Heart left ventricle (tissue), 16 donors: ENCODE data around the gene C2CD2. TPM values are rescaled to one million over a fixed set of nuclear protein-coding genes. Genes with fewer than 3 reads are reported as not detected.

Source experiments
- ATAC-seq, 4 donors: fragments of 200-7000 bp; cut with Tn5 transposase; one replicate each; pipeline ENCODE4 v1.9.1; 2020 to 2022; ENCODE audit warnings: moderate library complexity in 4 of 4, mild to moderate bottlenecking in 3 of 4, moderate number of reproducible peaks in 1 of 4
- DNase-seq, 5 donors: peaks; one replicate each; pipeline ENCODE4 v3.0.0-alpha.2; 2020
- H3K27ac ChIP-seq, 12 donors: fragments of 200-600 bp; sonication (generic) in 4 of 12; one replicate each; pipeline versions ENCODE4 v1.5.0 to v1.8.0; 2016 to 2022; ENCODE audit warnings: mild to moderate bottlenecking in 2 of 12
- H3K27me3 ChIP-seq, 9 donors: fragments of 200-600 bp; sonication (generic) in 2 of 9; one replicate each; pipeline versions ENCODE4 v1.5.1 to v1.8.0; 2016 to 2022; ENCODE audit warnings: mild to moderate bottlenecking in 3 of 9
- H3K36me3 ChIP-seq, 9 donors: fragments of 200-600 bp; sonication (generic) in 2 of 9; one replicate each; pipeline versions ENCODE4 v1.5.0 to v1.8.0; 2018 to 2022; ENCODE audit warnings: mild to moderate bottlenecking in 2 of 9
- H3K4me1 ChIP-seq, 12 donors: fragments of 200-600 bp; sonication (generic) in 4 of 12; one replicate each; pipeline versions ENCODE4 v1.5.0 to v1.8.0; 2016 to 2022; ENCODE audit warnings: mild to moderate bottlenecking in 3 of 12
- H3K4me3 ChIP-seq, 12 donors: fragments of 200-600 bp; sonication (generic) in 4 of 12; one replicate each; pipeline versions ENCODE4 v1.5.0 to v1.8.0; 2017 to 2022; ENCODE audit warnings: mild to moderate bottlenecking in 9 of 12, moderate library complexity in 4 of 12
- H3K9me3 ChIP-seq, 12 donors: fragments of 200-600 bp; sonication (generic) in 4 of 12; one replicate each; pipeline versions ENCODE4 v1.5.0 to v1.8.0; 2016 to 2022; ENCODE audit warnings: mild to moderate bottlenecking in 1 of 12
- POLR2A ChIP-seq, 2 donors: fragments of 450-650 bp; IDR thresholded peaks; one replicate each; pipeline ENCODE4 v1.6.1; 2017; ENCODE audit warnings: antibody characterized with exemption in 2 of 2, mild to moderate bottlenecking in 2 of 2, moderate library complexity in 2 of 2
- WGBS, 4 donors: extraction: QIAGEN DNeasy Blood & Tissue Kit in 2 of 4; methylation state at CpG; one replicate each; pipeline versions ENCODE4 v1.1.5 to v1.1.7; 2013 to 2018; 5-methylcytosine and 5-hydroxymethylcytosine counted together
- intact Hi-C, 10 donors: fragments of 100-400 bp; cut with DNase I; formaldehyde crosslinking; loops; one replicate each; pipeline versions ENCODE4 v1.11.1 to v1.14.2; 2022
- polyA plus RNA-seq, 2 donors: library from polyadenylated mRNA; stranded (reverse); fragments of 200-250 nt; gene quantifications; one replicate each; pipeline ENCODE4 v1.2.3, GENCODE V29; 2013
- total RNA-seq, 9 donors: library from RNA; depleted of rRNA in 2 of 9; stranded (reverse); fragments of >200 nt in 2 of 9; fragmentation: NEBNext Ultra II Directional in 3 of 9; extraction: Animal tissue kit (Norgen Biotek cat#: 25700) in 3 of 9; gene quantifications; one replicate each; pipeline versions ENCODE4 v1.1.0 to v1.2.4, GENCODE V29; 2016 to 2023
- TF ChIP-seq, protein P1 (sequence below), 12 donors: fragments of 200-600 bp; sonication (generic) in 4 of 12; IDR thresholded peaks; one replicate each; pipeline versions ENCODE4 v1.5.0 to v1.8.0; 2018 to 2022; ENCODE audit warnings: antibody characterized with exemption in 12 of 12, mild to moderate bottlenecking in 5 of 12
- donor health status: ischemic (EF 13 %, LVEDD 7.1; RV severe dilation, severe dysfunction).
- donor health status: healthy with polysubstance abuse.
- donor health status: DM: no; HTN: yes; CAD: no.
- donor health status: DM: no; HTN: no; CAD: no.
- donor health status: ischemic (EF 25% LVEDD 6.9; RV normal size, moderate dysfunction).
- donor health status: ischemic (EF 25% LVEDD 5.7; RV mildly dilated, moderate dysfunction).
- donor health status: healthy.
- donor health status: DM: yes; HTN: yes; CAD: no.
- donor health status: ischemic (EF 35%, LVEDD 5.7; RV mildly dilated, moderate dysfunction).
- donor health status: nonischemic (EF 11% LVEDD 7.7; RV severe dilation, severe dysfunction).
- donor health status: DM: yes; HTN: yes; CAD: no.
- donor health status: PGD.
- donor health status: ischemic (EF 29% LVEDD 5.4; RV normal size, mild dysfunction).
- donor health status: nonischemic (EF 23%, LVEDD 6.1; RV moderate dilation, normal function).

Gene C2CD2
- total and polyA plus RNA-seq, 11 donors: 3.8 to 13.9 (median 6.0) TPM

DNA sequence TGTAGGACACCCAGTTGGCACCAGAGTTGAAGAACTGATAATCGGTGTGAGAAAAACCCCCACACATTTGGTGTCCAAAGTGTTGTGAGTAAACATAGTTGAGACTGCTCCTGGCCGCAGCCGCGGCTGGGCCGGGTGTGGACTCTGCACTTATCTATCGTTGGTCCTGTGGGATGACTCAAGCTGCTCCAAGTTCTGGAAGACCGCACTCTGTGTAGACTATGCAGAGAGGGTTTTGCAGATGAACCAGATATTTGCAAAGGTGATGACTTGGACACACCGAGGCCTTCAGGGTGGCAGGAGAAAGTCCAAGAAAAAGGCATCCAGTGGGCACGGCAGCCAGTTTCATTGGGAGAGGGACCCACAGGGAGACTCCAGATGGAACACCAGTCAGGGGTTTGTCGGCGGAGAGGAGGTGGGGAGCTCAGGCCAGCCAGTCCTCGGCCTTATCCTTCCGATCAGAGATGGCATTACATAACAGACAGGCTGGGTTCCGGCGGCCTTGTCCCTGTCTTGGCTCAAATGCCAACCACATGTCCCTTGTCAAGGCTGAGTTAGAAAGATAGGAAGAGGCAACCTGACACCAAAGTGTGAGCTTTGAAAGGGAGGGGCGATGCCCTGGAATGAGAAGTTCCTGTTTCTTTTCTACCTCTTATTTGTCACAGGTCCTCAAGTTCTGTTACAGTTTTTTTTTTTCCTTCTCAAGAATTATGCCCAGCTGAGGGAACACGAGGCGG is 21.1 kb downstream of the C2CD2 start:
- ATAC-seq: peak; percentile 49 to 83 (median 68)
- Histone ChIP-seq H3K4me1 (peaks cover 0 to 42% (median 21%) of the 10 kb centered on the region in 12 donors), H3K27ac (peak overlapping the region in 11 of 12 donors; percentile 26 to 81 (median 70)), H3K4me3 (peak overlapping the region in 2 of 12 donors; percentile 44 to 47), H3K9me3 (no peaks in the 10 kb centered on the region), H3K36me3 (no peaks in the 10 kb centered on the region), H3K27me3 (no peaks in the 10 kb centered on the region)
- 53 to 70% (median 57%) methylated on average over 4 to 18 of the region's 18 CpGs for WGBS, 4 donors
- peak in 2 of 5 donors; percentile 48 to 62 for DNase-seq
- TF ChIP-seq, protein P1, sequence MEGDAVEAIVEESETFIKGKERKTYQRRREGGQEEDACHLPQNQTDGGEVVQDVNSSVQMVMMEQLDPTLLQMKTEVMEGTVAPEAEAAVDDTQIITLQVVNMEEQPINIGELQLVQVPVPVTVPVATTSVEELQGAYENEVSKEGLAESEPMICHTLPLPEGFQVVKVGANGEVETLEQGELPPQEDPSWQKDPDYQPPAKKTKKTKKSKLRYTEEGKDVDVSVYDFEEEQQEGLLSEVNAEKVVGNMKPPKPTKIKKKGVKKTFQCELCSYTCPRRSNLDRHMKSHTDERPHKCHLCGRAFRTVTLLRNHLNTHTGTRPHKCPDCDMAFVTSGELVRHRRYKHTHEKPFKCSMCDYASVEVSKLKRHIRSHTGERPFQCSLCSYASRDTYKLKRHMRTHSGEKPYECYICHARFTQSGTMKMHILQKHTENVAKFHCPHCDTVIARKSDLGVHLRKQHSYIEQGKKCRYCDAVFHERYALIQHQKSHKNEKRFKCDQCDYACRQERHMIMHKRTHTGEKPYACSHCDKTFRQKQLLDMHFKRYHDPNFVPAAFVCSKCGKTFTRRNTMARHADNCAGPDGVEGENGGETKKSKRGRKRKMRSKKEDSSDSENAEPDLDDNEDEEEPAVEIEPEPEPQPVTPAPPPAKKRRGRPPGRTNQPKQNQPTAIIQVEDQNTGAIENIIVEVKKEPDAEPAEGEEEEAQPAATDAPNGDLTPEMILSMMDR (IDR thresholded peaks at IDR 0.05): peak in 1 of 12 donors; percentile 1
- TF ChIP-seq POLR2A (IDR thresholded peaks at IDR 0.05): no peak
- intact Hi-C loops: loop anchor here in 4 of 10 donors (5.0 to 10.0 kb wide), 2 partner anchors 72 to 185 kb away; no protein-coding TSS in a partner anchor

DNA sequence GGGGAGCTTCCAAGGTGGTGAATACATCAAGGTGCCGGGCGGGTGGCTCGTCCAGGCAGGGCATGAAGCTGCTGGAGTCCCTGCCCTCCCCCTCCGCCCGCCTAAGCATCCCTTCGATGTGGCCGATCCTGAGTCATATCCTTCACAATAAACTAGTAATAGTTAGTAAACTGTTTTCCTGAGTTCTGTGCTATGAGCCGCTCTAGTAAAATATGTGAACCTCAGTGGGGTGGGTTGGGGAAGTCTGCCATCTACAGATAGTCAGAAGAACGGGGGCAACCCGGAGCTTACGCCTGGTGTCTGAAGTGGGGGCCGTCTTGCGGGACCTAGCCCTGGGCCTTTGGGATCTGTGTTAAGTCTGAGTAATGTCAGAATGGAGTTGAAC is 21.6 kb downstream of the C2CD2 start:
- 75 to 82% (median 77%) methylated on average over 9 to 13 of the region's 13 CpGs for WGBS, 4 donors
- Histone ChIP-seq H3K4me3 (no peak overlapping the region), H3K27me3 (no peaks in the 10 kb centered on the region), H3K4me1 (peaks cover 0 to 48% (median 25%) of the 10 kb centered on the region in 12 donors), H3K36me3 (no peaks in the 10 kb centered on the region), H3K9me3 (no peaks in the 10 kb centered on the region), H3K27ac (peak overlapping the region in 6 of 12 donors; percentile 46 to 81 (median 64))
- DNase-seq (no peak), ATAC-seq (peak in 3 of 4 donors; percentile 18 to 63 (median 19))
- TF ChIP-seq POLR2A (IDR thresholded peaks at IDR 0.05): no peak
- TF ChIP-seq, protein P1 (IDR thresholded peaks at IDR 0.05): peak in 2 of 12 donors; percentile 6 to 16
- intact Hi-C loops: loop anchor here in 4 of 10 donors (5.0 to 10.0 kb wide), 2 partner anchors 73 to 185 kb away; no protein-coding TSS in a partner anchor

DNA sequence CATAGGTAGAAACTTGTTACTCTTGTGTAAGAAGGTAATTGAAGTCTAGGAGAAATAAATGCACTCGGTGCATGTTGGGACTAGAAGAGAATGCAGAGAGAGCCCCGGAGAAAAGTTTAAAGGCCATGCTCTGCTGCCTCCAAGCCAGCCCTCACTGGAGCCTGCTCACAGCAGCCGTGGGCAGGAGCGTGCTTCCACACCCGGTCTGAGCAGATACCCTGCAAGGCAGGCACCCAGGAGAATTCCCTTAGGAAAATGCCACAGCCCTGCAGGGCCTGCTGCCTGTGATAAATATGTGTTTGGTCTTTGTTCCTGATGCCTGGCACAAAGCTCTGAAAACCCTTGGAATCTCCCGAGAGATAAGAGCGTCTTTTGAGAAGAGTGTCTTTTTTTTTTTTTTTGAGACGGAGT is 22.8 kb downstream of the C2CD2 start:
- no peaks in the 10 kb centered on the region for H3K9me3 ChIP-seq
- no peaks in the 10 kb centered on the region for H3K36me3 ChIP-seq
- DNase-seq: no peak
- 70 to 82% (median 76%) methylated on average over 7 to 8 of the region's 8 CpGs for WGBS, 4 donors
- no peak for TF ChIP-seq POLR2A (IDR thresholded peaks at IDR 0.05)
- TF ChIP-seq, protein P1 (IDR thresholded peaks at IDR 0.05): no peak
- no peak overlapping the region for H3K4me3 ChIP-seq
- intact Hi-C loops: loop anchor here in 4 of 10 donors (5.0 to 10.0 kb wide), 2 partner anchors 74 to 186 kb away; no protein-coding TSS in a partner anchor
- H3K4me1 ChIP-seq: peaks cover 0 to 57% (median 31%) of the 10 kb centered on the region in 12 donors
- no peak for ATAC-seq
- H3K27me3 ChIP-seq: no peaks in the 10 kb centered on the region
- H3K27ac ChIP-seq: no peak overlapping the region

DNA sequence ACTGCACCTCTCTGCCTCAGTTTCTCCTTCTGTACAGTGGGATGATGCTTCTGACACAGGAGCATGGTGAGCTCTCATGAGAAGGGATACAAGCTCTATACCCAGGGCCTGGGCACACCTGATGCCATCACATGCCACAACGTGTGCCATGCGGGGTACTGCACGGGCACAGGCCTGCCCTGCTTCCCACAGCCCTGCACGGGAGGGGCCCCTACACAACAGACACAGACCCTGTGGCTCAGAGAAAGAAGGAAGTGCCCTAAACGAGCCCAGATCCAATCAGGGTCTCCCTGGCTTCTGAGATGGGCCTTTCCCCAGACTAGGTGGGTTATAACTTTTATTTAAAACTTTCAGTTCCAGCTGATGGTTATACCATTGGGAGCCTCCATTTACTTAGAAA is 24.6 kb downstream of the C2CD2 start:
- H3K36me3 ChIP-seq: no peaks in the 10 kb centered on the region
- ATAC-seq (no peak), DNase-seq (no peak)
- H3K4me1 ChIP-seq: peaks cover 0 to 73% (median 42%) of the 10 kb centered on the region in 12 donors
- peak overlapping the region in 4 of 12 donors; percentile 34 to 92 (median 74) for H3K27ac ChIP-seq
- no peaks in the 10 kb centered on the region for H3K9me3 ChIP-seq
- WGBS, 4 donors: 78 to 90% (median 82%) methylated on average over 5 of the region's 5 CpGs
- no peaks in the 10 kb centered on the region for H3K27me3 ChIP-seq
- TF ChIP-seq POLR2A (IDR thresholded peaks at IDR 0.05): no peak
- TF ChIP-seq, protein P1 (IDR thresholded peaks at IDR 0.05): no peak
- H3K4me3 ChIP-seq: no peak overlapping the region
- intact Hi-C loops: loop anchor here in 3 of 10 donors (5.0 kb wide), 3 partner anchors 52 to 188 kb away; partner anchors contain the start of genes PRDM15 (in 3 of the 3) and ZBTB21 (in 1 of the 3)
